HG02852 (cell line): ENCODE results near the gene COX4I2.

Source experiments
- ATAC-seq: cut with Tn5 transposase; IDR thresholded peaks from one replicate; pipeline ENCODE4 v1.9.1; 2021; ENCODE audit warnings: mild to moderate bottlenecking, moderate library complexity; ENCODE audit not compliant: unreplicated experiment

The COX4I2 gene

GRCh38 chr20:31675828-31676608, 38.3 kb downstream of the COX4I2 start:
- ATAC-seq, result peak; percentile 73

- no peak for ATAC-seq
Observed at GRCh38 chr20:31676609-31676989, 38.9 kb downstream of the COX4I2 start.

GRCh38 chr20:31677553-31678260, 40.0 kb downstream of the COX4I2 start:
- ATAC-seq, result no peak

GRCh38 chr20:31678389-31679356, 41.0 kb downstream of the COX4I2 start:
- no peak for ATAC-seq

- ATAC-seq, result no peak
Observed at GRCh38 chr20:31679357-31680285, 41.9 kb downstream of the COX4I2 start.

- no peak for ATAC-seq
Observed at GRCh38 chr20:31680286-31681127, 42.8 kb downstream of the COX4I2 start.

- ATAC-seq, result no peak
Observed at GRCh38 chr20:31681128-31681727, 43.5 kb downstream of the COX4I2 start.

GRCh38 chr20:31681769-31682168, 44.1 kb downstream of the COX4I2 start:
- no peak for ATAC-seq

GRCh38 chr20:31682352-31682751, 44.6 kb downstream of the COX4I2 start:
- ATAC-seq, result no peak

GRCh38 chr20:31682927-31683326, 45.2 kb downstream of the COX4I2 start:
- no peak for ATAC-seq

GRCh38 chr20:31684153-31685015, 46.7 kb downstream of the COX4I2 start:
- ATAC-seq, result peak; percentile 38

GRCh38 chr20:31685853-31686643, 48.3 kb downstream of the COX4I2 start:
- no peak for ATAC-seq

GRCh38 chr20:31687777-31688176, 50.1 kb downstream of the COX4I2 start:
- no peak for ATAC-seq

- no peak for ATAC-seq
Observed at GRCh38 chr20:31689141-31689540, 51.4 kb downstream of the COX4I2 start.

GRCh38 chr20:31690124-31690666, 52.5 kb downstream of the COX4I2 start:
- no peak for ATAC-seq

- peak; percentile 51 for ATAC-seq
Observed at GRCh38 chr20:31691646-31692275, 54.0 kb downstream of the COX4I2 start.
